HG03097 (cell line): ENCODE data around the gene PTPN4.
"Not testable (repeated sequence)": the region's sequence is repeated elsewhere in the genome, so short reads cannot be mapped to it uniquely, and the experiment has no call there.

Experiments used
- ATAC-seq: cut with Tn5 transposase; IDR thresholded peaks from one replicate; pipeline ENCODE4 v1.9.1; 2021; ENCODE audit not compliant: unreplicated experiment, low FRiP score

Gene PTPN4

GRCh38 chr2:119932809-119933208 lies 173.1 kb downstream of the PTPN4 start:
- ATAC-seq: no peak

- no peak for ATAC-seq
Observed at GRCh38 chr2:119934319-119934718, 174.6 kb downstream of the PTPN4 start.

- no peak for ATAC-seq
Observed at GRCh38 chr2:119937680-119938079, 178.0 kb downstream of the PTPN4 start.

- ATAC-seq: no peak
Observed at GRCh38 chr2:119939915-119940314, 180.2 kb downstream of the PTPN4 start.

GRCh38 chr2:119940856-119941255 lies 181.1 kb downstream of the PTPN4 start:
- no peak for ATAC-seq

GRCh38 chr2:119941388-119941787 lies 181.7 kb downstream of the PTPN4 start:
- ATAC-seq: no peak

GRCh38 chr2:119941981-119942513 lies 182.3 kb downstream of the PTPN4 start:
- ATAC-seq: no peak

- ATAC-seq: no peak
Observed at GRCh38 chr2:119943058-119943457, 183.3 kb downstream of the PTPN4 start.

GRCh38 chr2:119947535-119947934 lies 187.8 kb downstream of the PTPN4 start:
- no peak for ATAC-seq

GRCh38 chr2:119950966-119951365 lies 191.2 kb downstream of the PTPN4 start:
- no peak for ATAC-seq

GRCh38 chr2:119958670-119959268 lies 199.0 kb downstream of the PTPN4 start:
- no peak for ATAC-seq

GRCh38 chr2:119960821-119961220 lies 201.1 kb downstream of the PTPN4 start:
- no peak for ATAC-seq

- no peak for ATAC-seq
Observed at GRCh38 chr2:119981896-119982295, 222.2 kb downstream of the PTPN4 start.

- ATAC-seq: no peak
Observed at GRCh38 chr2:119982506-119982905, 222.8 kb downstream of the PTPN4 start.

- no peak for ATAC-seq
Observed at GRCh38 chr2:119983108-119983507, 223.4 kb downstream of the PTPN4 start.

GRCh38 chr2:119996148-119996547 lies 236.4 kb downstream of the PTPN4 start:
- ATAC-seq: no peak

GRCh38 chr2:119996896-119997891 lies 237.5 kb downstream of the PTPN4 start:
- not testable (repeated sequence) for ATAC-seq

GRCh38 chr2:120001471-120001870 lies 241.7 kb downstream of the PTPN4 start:
- no peak for ATAC-seq

- no peak for ATAC-seq
Observed at GRCh38 chr2:120004254-120004653, 244.5 kb downstream of the PTPN4 start.

GRCh38 chr2:120005834-120006521 lies 246.3 kb downstream of the PTPN4 start:
- ATAC-seq: peak; percentile 85

GRCh38 chr2:120007851-120008250 lies 248.1 kb downstream of the PTPN4 start:
- no peak for ATAC-seq
